Measurements from ENCODE around the gene PCED1A.

Gene PCED1A

GRCh38 chr20:2864626-2865025 is 24.2 kb upstream of the PCED1A start:
- DNase-seq (ENCODE audit: insufficient read length) (no peak), FAIRE-seq (no peak)
- TF ChIP-seq POLR2AphosphoS5 (IDR thresholded peaks at IDR 0.05; ENCODE audit: low read depth, low read length) (no peak), TAF1 (IDR thresholded peaks at IDR 0.05; ENCODE audit: borderline replicate concordance, low read depth, low read length) (no peak), POLR2A (IDR thresholded peaks at IDR 0.05; ENCODE audit: low read depth, low read length) (no peak)

- DNase-seq (ENCODE audit: insufficient read length) (no peak), FAIRE-seq (no peak)
Observed at GRCh38 chr20:2859330-2860121, 19.1 kb upstream of the PCED1A start.

GRCh38 chr20:2858591-2858990 is 18.1 kb upstream of the PCED1A start:
- DNase-seq (ENCODE audit: insufficient read length) (no peak), FAIRE-seq (no peak)
- TF ChIP-seq POLR2AphosphoS5 (IDR thresholded peaks at IDR 0.05; ENCODE audit: low read depth, low read length), result no peak
- no peak for TF ChIP-seq TAF1 (IDR thresholded peaks at IDR 0.05; ENCODE audit: borderline replicate concordance, low read depth, low read length)
- no peak for TF ChIP-seq POLR2A (IDR thresholded peaks at IDR 0.05; ENCODE audit: low read depth, low read length)

More at GRCh38 chr20:2859330-2860121, 19.1 kb upstream of the PCED1A start:
- no peak for TF ChIP-seq POLR2AphosphoS5 (IDR thresholded peaks at IDR 0.05; ENCODE audit: low read depth, low read length)

GRCh38 chr20:2851086-2851485 is 10.6 kb upstream of the PCED1A start:
- DNase-seq (ENCODE audit: insufficient read length) (no peak), FAIRE-seq (no peak)
- TF ChIP-seq POLR2AphosphoS5 (IDR thresholded peaks at IDR 0.05; ENCODE audit: low read depth, low read length) (no peak), TAF1 (IDR thresholded peaks at IDR 0.05; ENCODE audit: borderline replicate concordance, low read depth, low read length) (no peak), POLR2A (IDR thresholded peaks at IDR 0.05; ENCODE audit: low read depth, low read length) (no peak)

GRCh38 chr20:2849529-2849928 is 9.1 kb upstream of the PCED1A start:
- no peak for TF ChIP-seq TAF1 (IDR thresholded peaks at IDR 0.05; ENCODE audit: borderline replicate concordance, low read depth, low read length)
- TF ChIP-seq POLR2AphosphoS5 (IDR thresholded peaks at IDR 0.05; ENCODE audit: low read depth, low read length), result no peak
- no peak for TF ChIP-seq POLR2A (IDR thresholded peaks at IDR 0.05; ENCODE audit: low read depth, low read length)
- no peak for DNase-seq (ENCODE audit: insufficient read length)
- FAIRE-seq, result no peak

- FAIRE-seq (no peak), DNase-seq (ENCODE audit: insufficient read length) (no peak)
- no peak for TF ChIP-seq POLR2A (IDR thresholded peaks at IDR 0.05; ENCODE audit: low read depth, low read length)
Observed at GRCh38 chr20:2847802-2848201, 7.3 kb upstream of the PCED1A start.

GRCh38 chr20:2846698-2847097 is 6.2 kb upstream of the PCED1A start:
- DNase-seq (ENCODE audit: insufficient read length) (no peak), FAIRE-seq (no peak)
- TF ChIP-seq TAF1 (IDR thresholded peaks at IDR 0.05; ENCODE audit: borderline replicate concordance, low read depth, low read length) (no peak), POLR2A (IDR thresholded peaks at IDR 0.05; ENCODE audit: low read depth, low read length) (no peak), POLR2AphosphoS5 (IDR thresholded peaks at IDR 0.05; ENCODE audit: low read depth, low read length) (no peak)

GRCh38 chr20:2845607-2846006 is 5.2 kb upstream of the PCED1A start:
- DNase-seq (ENCODE audit: insufficient read length) (no peak), FAIRE-seq (no peak)
- TF ChIP-seq POLR2A (IDR thresholded peaks at IDR 0.05; ENCODE audit: low read depth, low read length) (no peak), POLR2AphosphoS5 (IDR thresholded peaks at IDR 0.05; ENCODE audit: low read depth, low read length) (no peak), TAF1 (IDR thresholded peaks at IDR 0.05; ENCODE audit: borderline replicate concordance, low read depth, low read length) (no peak)

GRCh38 chr20:2840967-2841531 is 594 bp upstream of the PCED1A start:
- peak; percentile 9 for FAIRE-seq
- TF ChIP-seq POLR2AphosphoS5 (IDR thresholded peaks at IDR 0.05; ENCODE audit: low read depth, low read length) (no peak), POLR2A (IDR thresholded peaks at IDR 0.05; ENCODE audit: low read depth, low read length) (no peak), TAF1 (IDR thresholded peaks at IDR 0.05; ENCODE audit: borderline replicate concordance, low read depth, low read length) (no peak)
- DNase-seq (ENCODE audit: insufficient read length), result peak; percentile 61

- FAIRE-seq (peak; percentile 74), DNase-seq (ENCODE audit: insufficient read length) (no peak)
Observed at GRCh38 chr20:2839732-2840137, 720 bp downstream of the PCED1A start.

GRCh38 chr20:2838847-2839671 is 1.4 kb downstream of the PCED1A start:
- no peak for FAIRE-seq
- TF ChIP-seq POLR2AphosphoS5 (IDR thresholded peaks at IDR 0.05; ENCODE audit: low read depth, low read length) (no peak), TAF1 (IDR thresholded peaks at IDR 0.05; ENCODE audit: borderline replicate concordance, low read depth, low read length) (no peak), POLR2A (IDR thresholded peaks at IDR 0.05; ENCODE audit: low read depth, low read length) (no peak)

More at GRCh38 chr20:2839732-2840137, 720 bp downstream of the PCED1A start:
- TF ChIP-seq POLR2AphosphoS5 (IDR thresholded peaks at IDR 0.05; ENCODE audit: low read depth, low read length) (no peak), POLR2A (IDR thresholded peaks at IDR 0.05; ENCODE audit: low read depth, low read length) (no peak), TAF1 (IDR thresholded peaks at IDR 0.05; ENCODE audit: borderline replicate concordance, low read depth, low read length) (no peak)

More at GRCh38 chr20:2838847-2839671, 1.4 kb downstream of the PCED1A start:
- no peak for DNase-seq (ENCODE audit: insufficient read length)
